HepG2 (cell line): ENCODE measurements around the gene GH2. TPM values are rescaled to one million over a fixed set of nuclear protein-coding genes. Genes with fewer than 3 reads are reported as not detected.

Source experiments
- ARID2 ChIP-seq: sonication (generic); formaldehyde crosslinking; IDR thresholded peaks from 2 replicates; pipeline ENCODE4 v1.8.1; 2022; ENCODE audit warnings: mild to moderate bottlenecking, missing genetic modification reagents, borderline replicate concordance
- ELK4 ChIP-seq: sonication (generic); formaldehyde crosslinking; IDR thresholded peaks from 2 replicates; pipeline ENCODE4 v1.9.0; 2021; ENCODE audit warnings: missing genetic modification reagents, borderline replicate concordance
- HOXA3 ChIP-seq: sonication (generic); formaldehyde crosslinking; IDR thresholded peaks from 2 replicates; pipeline ENCODE4 v1.5.0; 2020; ENCODE audit warnings: missing genetic modification reagents
- IRF9 ChIP-seq: sonication (generic); formaldehyde crosslinking; IDR thresholded peaks from 2 replicates; pipeline ENCODE4 v1.8.0; 2022; ENCODE audit warnings: missing genetic modification reagents, mild to moderate bottlenecking, borderline replicate concordance
- JUND ChIP-seq: sonication (generic); formaldehyde crosslinking; IDR thresholded peaks from 2 replicates; pipeline ENCODE4 v1.8.0; 2022; ENCODE audit warnings: mild to moderate bottlenecking, missing genetic modification reagents
- PRDM10 ChIP-seq: sonication (generic); formaldehyde crosslinking; IDR thresholded peaks from 2 replicates; pipeline ENCODE4 v1.4.0; 2020; ENCODE audit warnings: low read depth, missing genetic modification reagents
- RBM22 ChIP-seq: fragments of 200-400 bp; formaldehyde crosslinking; optimal IDR thresholded peaks from 2 replicates; pipeline ENCODE3; 2017; ENCODE audit warnings: mild to moderate bottlenecking, low read length, moderate library complexity
- SIN3A ChIP-seq: IDR thresholded peaks from 2 replicates; pipeline ENCODE4 v1.6.1; 2011; ENCODE audit warnings: low read depth, mild to moderate bottlenecking, control low read depth, low read length, borderline replicate concordance
- ZBTB14 ChIP-seq: sonication (generic); formaldehyde crosslinking; IDR thresholded peaks from 2 replicates; pipeline ENCODE4 v1.4.0; 2020; ENCODE audit warnings: missing genetic modification reagents
- ZBTB46 ChIP-seq: sonication (generic); formaldehyde crosslinking; IDR thresholded peaks from 2 replicates; pipeline ENCODE4 v1.4.0; 2020; ENCODE audit warnings: mild to moderate bottlenecking, missing genetic modification reagents, borderline replicate concordance
- ZNF512B ChIP-seq: sonication (generic); formaldehyde crosslinking; IDR thresholded peaks from 2 replicates; pipeline ENCODE4 v1.5.1; 2020; ENCODE audit warnings: missing genetic modification reagents, mild to moderate bottlenecking, borderline replicate concordance
- ZNF7 ChIP-seq: IDR thresholded peaks from 2 replicates; pipeline ENCODE4 v1.6.1; 2016; ENCODE audit warnings: missing biosample characterization, missing genetic modification reagents
- ZNF75D ChIP-seq: sonication (generic); formaldehyde crosslinking; IDR thresholded peaks from 2 replicates; pipeline ENCODE4 v1.8.1; 2023; ENCODE audit warnings: missing genetic modification reagents, mild to moderate bottlenecking, borderline replicate concordance
- ZNF782 ChIP-seq: sonication (generic); formaldehyde crosslinking; IDR thresholded peaks from 2 replicates; pipeline ENCODE4 v1.4.0; 2020; ENCODE audit warnings: missing genetic modification reagents, mild to moderate bottlenecking, borderline replicate concordance
- polyA plus RNA-seq, 8 experiments: library from polyadenylated mRNA; depleted of rRNA in 3 of 8; stranded (reverse) in 7 of 8; unstranded in 1 of 8; fragments of >200 nt; fragmentation: Illumina TruSeq in 4 of 8; extraction: Trizol in 4 of 8; gene quantifications; 2 replicates each; pipeline versions ENCODE4 v1.2.1 to v1.2.3, GENCODE V29; 2011 to 2016; ENCODE audit warnings: low read depth in 4 of 8, missing spikeins in 1 of 8, mixed read lengths in 1 of 8; ENCODE audit not compliant: insufficient read depth in 1 of 8
- total RNA-seq, 5 experiments: library from RNA; depleted of rRNA; stranded (reverse); fragments of >200 nt; fragmentation: Illumina TruSeq; extraction: Trizol; gene quantifications; 2 replicates each; pipeline ENCODE4 v1.2.3, GENCODE V29; 2016; ENCODE audit warnings: low read depth in 1 of 5

The GH2 gene
- total and polyA plus RNA-seq, 2 of the 13 experiments (the other 11 are each of a cell fraction or from before 2014, with no cell fraction given): not detected

- TF ChIP-seq ARID2 (CRISPR knock-in tag) (no peak), ZBTB14 (no peak), ZNF7 (no peak), ZNF782 (CRISPR knock-in tag) (no peak), ZNF75D (CRISPR knock-in tag) (no peak), JUND (CRISPR knock-in tag) (no peak), ELK4 (no peak), ZNF512B (CRISPR knock-in tag) (no peak), RBM22 (no peak), SIN3A (no peak), IRF9 (CRISPR knock-in tag) (no peak), HOXA3 (peak; percentile 56), ZBTB46 (CRISPR knock-in tag) (no peak), PRDM10 (CRISPR knock-in tag) (peak; percentile 99)
Measured at GRCh38 chr17:63848834-63849689, 32.7 kb downstream of the GH2 start (continued).
